ENCODE data around the gene MEGF8. TPM values are rescaled to one million over a fixed set of nuclear protein-coding genes. Genes with fewer than 3 reads are reported as not detected.

The MEGF8 gene
- total and polyA plus RNA-seq, 2 of the 13 experiments (the other 11 are each of a cell fraction or from before 2014, with no cell fraction given): 4.0 to 8.8 TPM

GRCh38 chr19:42279902-42280814 is 45.3 kb upstream of the MEGF8 start (continued):
- no peak for TF ChIP-seq ZHX2 (IDR thresholded peaks at IDR 0.05; ENCODE audit: low read depth)
- TF ChIP-seq ZHX2 (CRISPR knock-in tag; IDR thresholded peaks at IDR 0.05; ENCODE audit: borderline replicate concordance): no peak
- TF ChIP-seq EED (CRISPR knock-in tag; IDR thresholded peaks at IDR 0.05): no peak; the same call in 1 of the 2 replicates
- no peak for TF ChIP-seq ZBTB42 (CRISPR knock-in tag; IDR thresholded peaks at IDR 0.05)
- TF ChIP-seq RCOR2 (CRISPR knock-in tag; IDR thresholded peaks at IDR 0.05): no peak
- TF ChIP-seq, protein P1, sequence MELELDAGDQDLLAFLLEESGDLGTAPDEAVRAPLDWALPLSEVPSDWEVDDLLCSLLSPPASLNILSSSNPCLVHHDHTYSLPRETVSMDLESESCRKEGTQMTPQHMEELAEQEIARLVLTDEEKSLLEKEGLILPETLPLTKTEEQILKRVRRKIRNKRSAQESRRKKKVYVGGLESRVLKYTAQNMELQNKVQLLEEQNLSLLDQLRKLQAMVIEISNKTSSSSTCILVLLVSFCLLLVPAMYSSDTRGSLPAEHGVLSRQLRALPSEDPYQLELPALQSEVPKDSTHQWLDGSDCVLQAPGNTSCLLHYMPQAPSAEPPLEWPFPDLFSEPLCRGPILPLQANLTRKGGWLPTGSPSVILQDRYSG (CRISPR knock-in tag; IDR thresholded peaks at IDR 0.05): peak; percentile 31; the same call in 1 of the 2 replicates
- TF ChIP-seq ZFX (CRISPR knock-in tag; IDR thresholded peaks at IDR 0.05; ENCODE audit: low read depth): no peak; the same call in none of the 2 replicates
- TF ChIP-seq, protein P2, sequence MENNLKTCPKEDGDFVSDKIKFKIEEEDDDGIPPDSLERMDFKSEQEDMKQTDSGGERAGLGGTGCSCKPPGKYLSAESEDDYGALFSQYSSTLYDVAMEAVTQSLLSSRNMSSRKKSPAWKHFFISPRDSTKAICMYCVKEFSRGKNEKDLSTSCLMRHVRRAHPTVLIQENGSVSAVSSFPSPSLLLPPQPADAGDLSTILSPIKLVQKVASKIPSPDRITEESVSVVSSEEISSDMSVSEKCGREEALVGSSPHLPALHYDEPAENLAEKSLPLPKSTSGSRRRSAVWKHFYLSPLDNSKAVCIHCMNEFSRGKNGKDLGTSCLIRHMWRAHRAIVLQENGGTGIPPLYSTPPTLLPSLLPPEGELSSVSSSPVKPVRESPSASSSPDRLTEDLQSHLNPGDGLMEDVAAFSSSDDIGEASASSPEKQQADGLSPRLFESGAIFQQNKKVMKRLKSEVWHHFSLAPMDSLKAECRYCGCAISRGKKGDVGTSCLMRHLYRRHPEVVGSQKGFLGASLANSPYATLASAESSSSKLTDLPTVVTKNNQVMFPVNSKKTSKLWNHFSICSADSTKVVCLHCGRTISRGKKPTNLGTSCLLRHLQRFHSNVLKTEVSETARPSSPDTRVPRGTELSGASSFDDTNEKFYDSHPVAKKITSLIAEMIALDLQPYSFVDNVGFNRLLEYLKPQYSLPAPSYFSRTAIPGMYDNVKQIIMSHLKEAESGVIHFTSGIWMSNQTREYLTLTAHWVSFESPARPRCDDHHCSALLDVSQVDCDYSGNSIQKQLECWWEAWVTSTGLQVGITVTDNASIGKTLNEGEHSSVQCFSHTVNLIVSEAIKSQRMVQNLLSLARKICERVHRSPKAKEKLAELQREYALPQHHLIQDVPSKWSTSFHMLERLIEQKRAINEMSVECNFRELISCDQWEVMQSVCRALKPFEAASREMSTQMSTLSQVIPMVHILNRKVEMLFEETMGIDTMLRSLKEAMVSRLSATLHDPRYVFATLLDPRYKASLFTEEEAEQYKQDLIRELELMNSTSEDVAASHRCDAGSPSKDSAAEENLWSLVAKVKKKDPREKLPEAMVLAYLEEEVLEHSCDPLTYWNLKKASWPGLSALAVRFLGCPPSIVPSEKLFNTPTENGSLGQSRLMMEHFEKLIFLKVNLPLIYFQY (CRISPR knock-in tag; IDR thresholded peaks at IDR 0.05; ENCODE audit: borderline replicate concordance): no peak
- TF ChIP-seq SKI (IDR thresholded peaks at IDR 0.05; ENCODE audit: partially characterized antibody): peak; percentile 47
- TF ChIP-seq GATAD2A (CRISPR knock-in tag; IDR thresholded peaks at IDR 0.05): no peak
- TF ChIP-seq FOXP1 (IDR thresholded peaks at IDR 0.05): no peak
- no peak for TF ChIP-seq FOXP1 (CRISPR knock-in tag; IDR thresholded peaks at IDR 0.05)
- no peak for TF ChIP-seq SIX4 (CRISPR knock-in tag; IDR thresholded peaks at IDR 0.05)
- no peak for TF ChIP-seq RARG (CRISPR knock-in tag; IDR thresholded peaks at IDR 0.05; ENCODE audit: low read depth)
- TF ChIP-seq, protein P3, sequence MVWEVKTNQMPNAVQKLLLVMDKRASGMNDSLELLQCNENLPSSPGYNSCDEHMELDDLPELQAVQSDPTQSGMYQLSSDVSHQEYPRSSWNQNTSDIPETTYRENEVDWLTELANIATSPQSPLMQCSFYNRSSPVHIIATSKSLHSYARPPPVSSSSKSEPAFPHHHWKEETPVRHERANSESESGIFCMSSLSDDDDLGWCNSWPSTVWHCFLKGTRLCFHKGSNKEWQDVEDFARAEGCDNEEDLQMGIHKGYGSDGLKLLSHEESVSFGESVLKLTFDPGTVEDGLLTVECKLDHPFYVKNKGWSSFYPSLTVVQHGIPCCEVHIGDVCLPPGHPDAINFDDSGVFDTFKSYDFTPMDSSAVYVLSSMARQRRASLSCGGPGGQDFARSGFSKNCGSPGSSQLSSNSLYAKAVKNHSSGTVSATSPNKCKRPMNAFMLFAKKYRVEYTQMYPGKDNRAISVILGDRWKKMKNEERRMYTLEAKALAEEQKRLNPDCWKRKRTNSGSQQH (CRISPR knock-in tag; IDR thresholded peaks at IDR 0.05; ENCODE audit: low read depth): 0 out of 2 replicates have a peak, but pooled peaks have one; percentile 35
- TF ChIP-seq EP300 (IDR thresholded peaks at IDR 0.05; ENCODE audit: low read depth in 2 of 2, low read length in 2 of 2): no peak
- TF ChIP-seq EP300 (CRISPR knock-in tag; IDR thresholded peaks at IDR 0.05; ENCODE audit: borderline replicate concordance): no peak
- TF ChIP-seq HMG20A (CRISPR knock-in tag; IDR thresholded peaks at IDR 0.05; ENCODE audit: borderline replicate concordance): no peak
